Fibroblast of skin of scalp (primary cell): ENCODE data around the gene NELFB.
"Not testable (repeated sequence)": the region's sequence is repeated elsewhere in the genome, so short reads cannot be mapped to it uniquely, and the experiment has no call there.

ENCODE experiments used
- DNase-seq: peaks from one replicate; pipeline ENCODE4 v3.0.0-alpha.2; 2013

Gene NELFB

GRCh38 chr9:137234758-137235423 lies 20.2 kb upstream of the NELFB start:
- no peak for DNase-seq

DNA sequence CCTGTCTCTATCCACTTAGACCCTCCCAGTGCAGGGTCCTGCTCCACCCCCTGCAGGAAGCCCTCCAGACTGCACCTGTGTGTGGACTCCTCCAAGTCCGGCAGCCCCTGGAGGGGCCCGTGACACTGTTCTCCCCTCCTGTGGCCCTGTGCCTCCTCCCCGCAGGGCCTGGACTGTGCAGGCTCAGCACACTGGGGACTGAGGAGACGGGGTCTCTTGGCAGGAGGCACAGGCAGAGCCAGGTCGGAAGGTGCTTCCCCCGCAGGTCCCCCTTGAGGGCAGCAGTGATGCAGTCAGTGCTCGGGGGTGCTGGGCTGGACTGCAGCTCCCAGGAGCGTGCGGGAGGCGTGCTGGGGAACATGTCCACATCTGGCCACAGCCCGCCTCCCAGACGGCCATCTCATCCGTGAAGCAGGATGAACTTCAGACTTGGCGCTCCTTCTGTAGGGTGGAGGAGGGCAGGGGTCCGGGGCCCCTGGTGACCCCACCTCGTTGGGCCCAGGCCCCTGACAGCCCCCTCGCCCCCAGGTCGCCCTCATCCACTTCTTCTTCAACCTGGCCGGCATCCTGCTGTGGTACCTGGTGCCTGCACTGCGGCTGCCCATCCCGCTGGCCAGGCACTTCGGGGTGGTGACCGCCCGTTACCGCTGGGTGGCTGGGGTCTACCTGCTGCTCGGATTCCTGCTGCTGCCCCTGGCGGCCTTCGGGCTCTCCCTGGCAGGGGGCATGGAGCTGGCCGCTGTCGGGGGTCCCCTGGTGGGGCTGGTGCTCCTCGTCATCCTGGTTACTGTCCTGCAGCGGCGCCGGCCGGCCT lies 19.5 kb upstream of the NELFB start:
- no peak for DNase-seq

DNA sequence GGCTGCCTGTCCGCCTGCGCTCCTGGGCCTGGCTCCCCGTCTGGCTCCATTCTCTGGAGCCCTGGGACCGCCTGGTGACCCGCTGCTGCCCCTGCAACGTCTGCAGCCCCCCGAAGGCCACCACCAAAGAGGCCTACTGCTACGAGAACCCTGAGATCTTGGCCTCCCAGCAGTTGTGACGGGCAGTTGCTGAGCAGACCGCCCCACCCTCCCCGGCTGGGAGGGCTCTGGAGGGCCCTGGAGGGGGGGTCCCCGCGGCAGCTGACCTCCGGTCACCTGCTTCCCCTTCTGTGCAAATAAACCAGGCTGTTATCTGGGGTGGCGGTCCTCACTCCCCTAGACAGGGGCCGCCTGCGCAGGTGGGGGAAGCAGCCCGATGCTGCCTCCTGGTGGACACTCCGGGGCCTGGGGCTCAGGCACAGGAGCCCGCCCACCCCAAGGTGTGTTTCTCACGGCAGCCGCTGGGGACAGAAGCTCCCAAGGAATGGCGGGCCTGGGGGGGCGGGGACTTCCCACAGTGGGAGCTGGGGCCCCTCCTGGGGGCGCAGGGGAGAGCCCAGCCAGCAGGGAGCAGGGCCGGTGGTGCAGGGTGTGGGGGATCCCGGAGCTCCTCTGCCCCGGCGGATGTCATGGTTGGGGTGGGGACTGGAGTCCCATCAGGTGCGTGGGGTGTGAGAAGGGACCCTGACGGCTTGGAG lies 18.7 kb upstream of the NELFB start:
- peak; percentile 76 for DNase-seq

DNA sequence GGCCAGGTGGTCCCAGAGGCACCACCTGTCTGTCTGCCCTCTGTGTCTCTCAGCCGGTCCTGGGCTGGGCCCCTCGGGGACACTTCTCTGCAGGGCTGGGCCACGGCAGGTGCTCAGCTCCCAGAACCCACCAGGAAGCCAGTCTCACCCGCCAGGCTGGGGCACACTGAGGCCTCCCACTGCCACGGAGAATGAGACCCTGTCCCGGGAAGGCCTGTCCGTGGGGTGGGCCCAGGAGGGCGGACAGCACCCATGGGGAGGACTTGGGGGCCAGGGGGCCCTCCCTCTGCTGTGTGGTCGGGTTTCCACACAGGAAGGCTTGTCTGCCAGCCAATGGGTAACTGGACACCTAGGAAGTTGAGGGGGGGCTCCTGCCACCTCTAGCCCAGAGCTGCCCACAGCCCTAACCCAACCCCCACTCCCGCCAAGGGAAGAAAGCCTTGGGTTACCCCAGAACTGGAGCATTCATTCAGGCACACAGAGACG lies 18.1 kb upstream of the NELFB start:
- DNase-seq: no peak

- no peak for DNase-seq
Measured at GRCh38 chr9:137237759-137238726, 17.1 kb upstream of the NELFB start.

GRCh38 chr9:137239541-137240200 lies 15.5 kb upstream of the NELFB start:
- not testable (repeated sequence) for DNase-seq

- DNase-seq: peak; percentile 70
Measured at GRCh38 chr9:137240318-137240840, 14.7 kb upstream of the NELFB start.

- peak; percentile 100 for DNase-seq
Measured at GRCh38 chr9:137240841-137241489, 14.2 kb upstream of the NELFB start, which contains the start of gene TUBB4B. TUBB4B (plus strand) TSS chr9:137241287; CDS start chr9:137241361, 74 bp downstream.

DNA sequence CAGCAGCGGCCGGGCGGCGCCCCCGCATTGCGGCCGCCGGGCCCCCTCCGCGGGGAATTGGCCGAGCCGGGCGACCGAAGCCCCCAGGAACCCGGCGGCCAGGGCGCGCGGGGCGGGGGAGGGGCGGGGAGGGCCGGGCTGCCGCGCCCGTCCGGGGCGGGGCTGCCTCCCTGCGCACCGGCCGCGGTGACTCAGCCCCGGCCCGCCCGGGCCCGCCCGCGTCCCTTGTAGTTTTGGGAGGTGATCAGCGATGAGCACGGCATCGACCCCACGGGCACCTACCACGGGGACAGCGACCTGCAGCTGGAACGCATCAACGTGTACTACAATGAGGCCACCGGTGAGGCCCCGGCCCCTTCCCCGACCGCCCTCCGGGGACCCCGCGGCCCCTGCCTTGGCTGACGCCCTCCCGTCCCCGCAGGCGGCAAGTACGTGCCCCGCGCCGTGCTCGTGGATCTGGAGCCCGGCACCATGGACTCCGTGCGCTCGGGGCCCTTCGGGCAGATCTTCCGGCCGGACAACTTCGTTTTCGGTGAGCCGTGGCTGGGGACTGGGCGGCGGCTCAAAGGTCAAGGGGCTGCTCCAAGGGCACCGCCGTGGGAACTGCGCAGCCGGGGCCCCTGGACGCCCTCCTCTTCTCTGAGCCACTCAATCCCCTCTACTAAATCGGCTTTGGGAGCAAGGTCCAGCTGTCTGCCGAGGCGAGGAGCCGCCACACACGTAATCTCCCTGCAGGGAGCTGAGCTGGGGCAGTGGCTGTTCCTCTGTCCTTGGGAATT lies 13.4 kb upstream of the NELFB start:
- DNase-seq: peak; percentile 50

- no peak for DNase-seq
Measured at GRCh38 chr9:137242269-137243203, 12.6 kb upstream of the NELFB start.

GRCh38 chr9:137243266-137243625 lies 11.9 kb upstream of the NELFB start:
- DNase-seq: not testable (repeated sequence)

DNA sequence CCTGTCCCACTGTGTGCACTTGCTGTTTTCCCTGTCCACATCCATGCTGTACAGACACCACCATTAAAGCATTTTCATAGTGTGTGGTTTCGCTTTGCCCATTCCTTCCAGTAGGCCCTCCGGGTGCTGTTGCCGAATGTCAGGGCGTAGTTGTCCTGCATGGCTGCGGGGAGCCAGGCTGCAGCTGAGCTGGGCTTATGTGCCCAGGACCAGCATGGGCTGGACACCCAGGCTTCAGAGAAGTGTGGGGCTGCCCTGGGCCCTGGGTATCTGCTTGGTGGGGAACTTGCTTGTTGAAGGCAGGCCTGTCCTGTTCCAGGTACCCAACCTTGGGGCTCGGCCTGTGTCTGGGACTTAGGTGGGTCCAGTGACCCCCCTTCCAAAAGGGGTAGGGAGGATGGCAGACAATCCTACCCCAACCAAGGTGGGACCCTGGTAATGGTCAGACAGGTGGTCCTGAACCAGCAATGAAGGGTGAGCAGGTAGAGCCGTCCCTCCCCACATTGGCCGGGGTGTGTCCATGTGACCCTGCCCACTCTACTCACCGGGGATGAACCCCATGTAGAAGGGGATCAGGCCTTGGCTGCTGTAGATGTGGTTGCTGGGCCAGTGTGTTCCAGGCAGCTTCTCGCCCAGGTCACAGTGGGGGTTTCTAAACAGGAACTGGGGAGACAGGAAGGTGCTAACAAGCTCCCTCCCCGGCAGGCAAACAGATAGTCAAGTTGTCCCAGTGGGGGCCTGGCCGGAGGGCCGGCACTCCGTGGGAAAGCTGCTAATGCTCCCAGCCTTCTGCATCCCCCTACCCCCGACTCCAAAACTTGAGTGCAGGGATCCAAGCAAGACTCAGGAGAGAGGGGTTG lies 11.3 kb upstream of the NELFB start:
- no peak for DNase-seq

- DNase-seq: no peak
Measured at GRCh38 chr9:137244486-137245449, 10.4 kb upstream of the NELFB start.

DNA sequence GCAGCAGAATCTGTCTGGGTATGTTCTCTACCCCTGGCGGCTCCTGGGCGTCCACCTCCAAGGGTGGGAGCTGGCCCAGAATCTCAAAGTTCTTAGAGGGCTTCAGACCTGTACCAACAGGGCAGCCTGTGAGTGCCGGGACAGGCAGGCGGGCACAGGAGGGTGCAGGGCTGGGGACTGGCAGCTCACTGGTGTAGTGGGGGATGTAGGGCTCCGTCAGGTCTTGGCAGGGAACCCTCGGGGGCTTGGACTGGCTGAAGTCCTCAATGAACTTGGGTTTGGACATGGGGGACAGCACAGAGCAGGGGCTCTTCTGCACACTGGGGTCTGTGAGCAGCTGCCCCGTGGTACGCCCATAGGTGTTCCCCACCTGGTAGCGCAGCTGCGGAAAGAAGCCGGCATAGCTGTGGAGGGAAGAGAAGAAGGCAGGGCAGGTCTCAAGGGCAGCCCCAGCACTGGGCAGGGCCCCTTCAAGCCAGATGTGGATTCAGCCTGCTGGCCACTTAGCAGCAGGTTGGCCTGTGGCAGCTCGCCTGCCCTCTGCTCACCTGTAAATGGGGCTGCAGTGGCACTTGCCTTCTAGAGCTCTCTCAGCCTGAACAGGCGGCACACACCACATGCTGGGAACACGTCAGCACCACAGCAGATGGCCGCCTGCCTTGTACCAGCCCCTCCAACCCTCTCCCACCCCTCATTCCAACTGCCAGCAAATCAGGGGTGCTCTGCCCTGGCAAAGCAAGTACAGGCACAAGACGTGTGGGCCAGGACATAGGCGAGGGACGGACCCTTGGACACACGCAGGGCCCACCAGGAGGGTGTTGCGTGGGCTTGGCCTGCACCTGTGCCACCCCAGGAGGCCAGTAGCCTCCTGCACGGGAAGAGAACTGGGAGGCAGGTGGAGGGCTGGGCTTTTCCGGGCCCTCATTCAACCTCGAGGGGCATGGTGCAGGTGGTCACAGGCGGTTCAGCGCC lies 9.4 kb upstream of the NELFB start:
- DNase-seq: no peak
